Astrocyte (in vitro differentiated cells and primary cell): ENCODE measurements around the gene ECM1. TPM values are rescaled to one million over a fixed set of nuclear protein-coding genes. Genes with fewer than 3 reads are reported as not detected.

Experiments used
- DNase-seq: peaks from one replicate; pipeline ENCODE4 v3.0.0-alpha.2; 2010; ENCODE audit warnings: low read depth
- FAIRE-seq: peaks from 2 replicates; lab custom pipeline; 2011; peaks lifted over from hg19 to GRCh38; lab: Jason Lieb, UNC
- H2AFZ ChIP-seq: 2 replicates; pipeline ENCODE4 v1.6.0; 2012; ENCODE audit warnings: low read depth, low read length, inconsistent platforms
- H3K27ac ChIP-seq: 2 replicates; pipeline ENCODE4 v1.5.1; 2011; ENCODE audit warnings: low read depth, low read length, inconsistent platforms
- H3K27me3 ChIP-seq: 2 replicates; pipeline ENCODE4 v1.6.0; 2011; ENCODE audit warnings: low read length, inconsistent platforms; ENCODE audit not compliant: insufficient read depth
- H3K36me3 ChIP-seq: 2 replicates; pipeline ENCODE4 v1.5.1; 2011; ENCODE audit warnings: low read length, inconsistent platforms; ENCODE audit not compliant: insufficient read depth
- H3K4me1 ChIP-seq: 2 replicates; pipeline ENCODE4 v1.5.1; 2011; ENCODE audit warnings: low read length, inconsistent platforms; ENCODE audit not compliant: insufficient read depth
- H3K4me2 ChIP-seq: 2 replicates; pipeline ENCODE4 v1.6.0; 2012; ENCODE audit warnings: low read length, inconsistent platforms
- H3K4me3 ChIP-seq: 2 replicates; pipeline ENCODE4 v1.5.1; 2011; ENCODE audit warnings: low read depth, mild to moderate bottlenecking, low read length, inconsistent platforms; ENCODE audit not compliant: insufficient read depth
- H3K79me2 ChIP-seq: 2 replicates; pipeline ENCODE4 v1.6.0; 2012; ENCODE audit warnings: mild to moderate bottlenecking, low read length, inconsistent platforms; ENCODE audit not compliant: insufficient read depth
- H3K9ac ChIP-seq: 2 replicates; pipeline ENCODE4 v1.6.0; 2012; ENCODE audit warnings: mild to moderate bottlenecking, low read length, inconsistent platforms
- H3K9me3 ChIP-seq: 2 replicates; pipeline ENCODE4 v1.5.1; 2012; ENCODE audit warnings: low read depth, mild to moderate bottlenecking, low read length, inconsistent platforms; ENCODE audit not compliant: insufficient read depth
- H4K20me1 ChIP-seq: 2 replicates; pipeline ENCODE4 v1.6.0; 2012; ENCODE audit warnings: low read length, inconsistent platforms; ENCODE audit not compliant: insufficient read depth
- H3K27ac Mint-ChIP-seq: one replicate; pipeline ENCODE4 v1.8.0; 2021; ENCODE audit warnings: mild to moderate bottlenecking, mixed read lengths; ENCODE audit not compliant: unreplicated experiment
- H3K27me3 Mint-ChIP-seq: one replicate; pipeline ENCODE4 v1.8.0; 2021; ENCODE audit warnings: low read depth, mixed read lengths; ENCODE audit not compliant: unreplicated experiment
- H3K36me3 Mint-ChIP-seq: one replicate; pipeline ENCODE4 v1.8.0; 2021; ENCODE audit warnings: low read depth, mixed read lengths; ENCODE audit not compliant: unreplicated experiment
- H3K4me1 Mint-ChIP-seq: one replicate; pipeline ENCODE4 v1.8.0; 2021; ENCODE audit warnings: low read depth, mixed read lengths; ENCODE audit not compliant: unreplicated experiment
- H3K4me3 Mint-ChIP-seq: one replicate; pipeline ENCODE4 v1.8.0; 2021; ENCODE audit warnings: mild to moderate bottlenecking, moderate library complexity, mixed read lengths; ENCODE audit not compliant: unreplicated experiment
- H3K9me3 Mint-ChIP-seq: one replicate; pipeline ENCODE4 v1.8.0; 2021; ENCODE audit warnings: mild to moderate bottlenecking, mixed read lengths; ENCODE audit not compliant: unreplicated experiment
- CTCF ChIP-seq: IDR thresholded peaks from 2 replicates; pipeline ENCODE4 v1.5.1; 2011; ENCODE audit warnings: low read depth, mild to moderate bottlenecking, inconsistent platforms, low read length, moderate library complexity; ENCODE audit not compliant: insufficient read depth
- EZH2 ChIP-seq: IDR thresholded peaks from 2 replicates; pipeline ENCODE4 v1.6.1; 2012; ENCODE audit warnings: mild to moderate bottlenecking, low read length, inconsistent platforms; ENCODE audit not compliant: insufficient read depth
- total RNA-seq: library from RNA; stranded (reverse); gene quantifications from 2 replicates; pipeline ENCODE4 v1.2.1, GENCODE V29; 2021

Gene ECM1
- total RNA-seq, 1 donor from 2014 or later: 26.0 TPM

GRCh38 chr1:150466964-150467363 is 40.9 kb upstream of the ECM1 start:
- no peak for TF ChIP-seq CTCF
- TF ChIP-seq EZH2: no peak
- Mint-ChIP-seq H3K4me1 (no peaks in the 10 kb centered on the region), H3K9me3 (no peaks in the 10 kb centered on the region), H3K27ac (no peak overlapping the region), H3K36me3 (peaks cover 14% of the 10 kb centered on the region), H3K4me3 (no peak overlapping the region), H3K27me3 (no peaks in the 10 kb centered on the region)
- Histone ChIP-seq H3K27ac (no peak overlapping the region), H3K9ac (no peak overlapping the region), H3K4me1 (no peaks in the 10 kb centered on the region), H3K4me3 (no peak overlapping the region), H3K27me3 (no peaks in the 10 kb centered on the region), H3K79me2 (no peaks in the 10 kb centered on the region), H3K4me2 (no peak overlapping the region), H4K20me1 (peaks cover 2% of the 10 kb centered on the region), H2AFZ (no peak overlapping the region), H3K36me3 (peaks cover 20% of the 10 kb centered on the region), H3K9me3 (no peaks in the 10 kb centered on the region)
- FAIRE-seq (no peak), DNase-seq (no peak)

GRCh38 chr1:150469291-150469690 is 38.6 kb upstream of the ECM1 start:
- no peak for FAIRE-seq
- Mint-ChIP-seq H3K4me1 (no peaks in the 10 kb centered on the region), H3K36me3 (peaks cover 17% of the 10 kb centered on the region)

More at GRCh38 chr1:150469291-150469690, 38.6 kb upstream of the ECM1 start:
- H3K9ac ChIP-seq: no peak overlapping the region
- no peaks in the 10 kb centered on the region for H3K9me3 ChIP-seq
- H3K4me2 ChIP-seq: no peak overlapping the region
- Mint-ChIP-seq H3K27me3 (no peaks in the 10 kb centered on the region), H3K9me3 (no peaks in the 10 kb centered on the region), H3K27ac (no peak overlapping the region), H3K4me3 (no peak overlapping the region)
- TF ChIP-seq CTCF: no peak
- no peaks in the 10 kb centered on the region for H3K4me1 ChIP-seq
- H3K36me3 ChIP-seq: peaks cover 21% of the 10 kb centered on the region
- H3K27ac ChIP-seq: no peak overlapping the region
- H3K4me3 ChIP-seq: no peak overlapping the region
- H4K20me1 ChIP-seq: peaks cover 2% of the 10 kb centered on the region
- H3K79me2 ChIP-seq: no peaks in the 10 kb centered on the region
- H2AFZ ChIP-seq: no peak overlapping the region
- H3K27me3 ChIP-seq: no peaks in the 10 kb centered on the region
- DNase-seq: no peak
